GM21423 (cell line): ENCODE data around the gene CALML5.

ENCODE experiments used
- ATAC-seq: cut with Tn5 transposase; IDR thresholded peaks from one replicate; pipeline ENCODE4 v1.9.1; 2021; ENCODE audit warnings: mild to moderate bottlenecking, moderate library complexity; ENCODE audit not compliant: unreplicated experiment

CALML5 gene, protein sequence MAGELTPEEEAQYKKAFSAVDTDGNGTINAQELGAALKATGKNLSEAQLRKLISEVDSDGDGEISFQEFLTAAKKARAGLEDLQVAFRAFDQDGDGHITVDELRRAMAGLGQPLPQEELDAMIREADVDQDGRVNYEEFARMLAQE

DNA sequence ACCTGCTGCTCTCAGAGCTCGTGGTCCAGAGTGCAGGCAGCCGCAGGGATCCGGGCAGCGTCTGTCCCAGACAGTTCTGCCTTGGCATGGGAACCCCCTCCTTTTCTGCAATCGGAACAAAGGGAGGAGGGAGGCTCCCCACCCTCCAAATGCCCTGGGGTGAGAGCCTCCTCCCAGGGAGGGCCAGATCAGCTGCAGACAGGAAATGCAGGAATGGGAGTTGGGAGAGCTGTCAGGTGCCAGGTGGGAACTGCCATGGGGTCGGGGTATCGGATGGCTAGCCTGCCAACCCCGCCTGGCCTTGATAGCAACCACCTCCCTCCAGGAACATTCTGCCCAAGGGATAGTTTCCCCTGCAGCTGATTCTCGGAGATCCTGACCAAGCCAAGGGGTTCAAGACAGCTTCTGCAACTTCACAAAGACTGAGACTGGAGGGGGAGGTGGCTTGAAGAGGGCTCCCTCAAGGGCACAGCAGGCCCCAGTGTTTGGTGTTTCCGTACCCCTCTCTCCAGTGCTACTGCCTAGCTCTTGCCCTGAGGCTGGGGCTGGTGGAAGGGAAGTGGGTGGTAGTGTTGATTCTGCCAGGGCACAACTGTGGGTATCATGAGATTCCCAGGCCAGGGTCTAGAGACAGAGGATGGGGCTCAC is at the start of gene CALML5:
TSS of gene CALML5 (minus strand) at position 78 of the 648 bp plus-strand sequence. CDS start 132 bp downstream, outside the sequence.
- no peak for ATAC-seq

DNA sequence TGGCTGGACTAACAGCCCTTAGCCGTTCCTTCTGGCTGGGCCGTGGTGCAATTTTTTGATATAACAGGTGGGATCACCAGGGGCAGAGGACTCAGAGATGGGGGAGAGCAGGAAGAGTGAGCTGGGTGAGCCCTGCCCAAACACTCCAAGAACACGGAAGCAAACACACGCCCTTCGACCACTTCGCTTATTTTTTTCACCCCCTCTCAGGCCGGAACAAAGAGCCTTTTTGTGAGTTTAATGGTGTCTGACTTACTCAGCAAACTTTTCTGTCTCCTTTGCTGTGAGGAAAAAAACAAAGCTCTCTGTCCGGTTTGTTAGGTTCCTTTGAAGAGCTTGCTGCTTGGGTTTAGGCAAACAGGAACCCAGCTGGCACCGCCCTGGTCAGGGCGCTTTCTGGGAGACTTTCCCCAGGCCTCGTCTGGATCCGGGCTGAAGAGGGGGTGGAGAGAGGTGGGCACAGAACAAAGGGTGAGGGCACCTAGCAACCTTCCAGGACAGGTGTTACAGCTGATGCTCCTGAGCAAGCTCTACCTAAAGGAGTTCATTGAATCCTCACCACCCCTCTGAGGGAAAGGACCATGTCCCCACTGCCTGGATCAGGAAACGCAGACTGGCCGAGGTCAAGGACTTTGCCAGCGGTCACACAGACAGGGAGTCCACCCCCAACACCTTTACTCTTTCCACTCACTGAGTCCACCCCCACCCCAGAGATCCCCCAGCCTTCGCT is 48.7 kb upstream of the CALML5 start:
- ATAC-seq = no peak

DNA sequence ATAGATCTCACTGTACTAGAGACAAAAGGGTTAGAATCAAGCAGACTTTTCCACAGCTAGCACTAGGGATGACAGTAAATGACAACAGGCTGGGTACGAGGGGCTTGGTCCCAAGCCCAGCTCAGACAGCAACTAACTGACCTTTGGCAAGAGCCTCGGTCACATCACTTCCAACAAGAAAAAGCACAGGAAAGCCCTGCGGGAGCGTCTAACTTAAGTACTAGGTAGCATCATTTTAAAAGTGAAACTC is 48.2 kb upstream of the CALML5 start:
- ATAC-seq = no peak

DNA sequence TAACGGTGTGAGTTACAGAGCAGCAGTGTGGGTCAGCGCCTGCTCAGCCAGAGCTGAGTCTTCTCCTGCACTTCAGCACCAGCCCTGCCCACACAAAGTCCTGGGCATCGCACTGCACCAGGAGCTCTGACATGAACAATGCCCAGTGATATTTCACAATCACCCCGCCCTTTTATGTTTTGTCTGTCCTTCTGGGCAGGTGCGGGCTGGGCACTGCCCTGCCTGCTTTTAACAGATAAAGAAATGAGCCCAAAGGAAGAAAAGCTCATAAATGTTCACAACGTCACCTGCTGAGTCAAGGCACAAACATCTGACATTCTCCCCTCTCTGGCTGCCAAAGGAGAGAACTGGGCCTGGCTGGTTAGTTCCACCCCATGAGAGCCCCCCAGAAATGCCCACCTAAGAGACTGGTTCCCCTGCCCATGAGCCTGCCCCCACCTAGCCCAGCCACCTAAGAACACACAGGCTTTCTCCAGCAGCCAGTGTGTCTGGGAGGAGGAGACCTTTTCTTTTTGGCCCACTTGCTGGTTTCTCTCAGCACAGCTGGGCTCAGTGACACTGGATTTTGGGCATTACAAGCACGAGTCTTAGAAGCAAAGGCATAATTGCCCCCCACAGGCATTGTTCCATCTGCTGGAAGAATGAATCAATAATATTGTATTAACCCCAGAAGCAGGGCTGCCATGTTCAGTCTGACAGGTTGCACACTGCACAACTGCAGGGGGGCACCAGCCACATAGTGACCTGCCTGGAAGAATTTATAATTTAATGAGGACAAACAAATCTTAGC is 47.7 kb upstream of the CALML5 start:
- ATAC-seq = no peak

DNA sequence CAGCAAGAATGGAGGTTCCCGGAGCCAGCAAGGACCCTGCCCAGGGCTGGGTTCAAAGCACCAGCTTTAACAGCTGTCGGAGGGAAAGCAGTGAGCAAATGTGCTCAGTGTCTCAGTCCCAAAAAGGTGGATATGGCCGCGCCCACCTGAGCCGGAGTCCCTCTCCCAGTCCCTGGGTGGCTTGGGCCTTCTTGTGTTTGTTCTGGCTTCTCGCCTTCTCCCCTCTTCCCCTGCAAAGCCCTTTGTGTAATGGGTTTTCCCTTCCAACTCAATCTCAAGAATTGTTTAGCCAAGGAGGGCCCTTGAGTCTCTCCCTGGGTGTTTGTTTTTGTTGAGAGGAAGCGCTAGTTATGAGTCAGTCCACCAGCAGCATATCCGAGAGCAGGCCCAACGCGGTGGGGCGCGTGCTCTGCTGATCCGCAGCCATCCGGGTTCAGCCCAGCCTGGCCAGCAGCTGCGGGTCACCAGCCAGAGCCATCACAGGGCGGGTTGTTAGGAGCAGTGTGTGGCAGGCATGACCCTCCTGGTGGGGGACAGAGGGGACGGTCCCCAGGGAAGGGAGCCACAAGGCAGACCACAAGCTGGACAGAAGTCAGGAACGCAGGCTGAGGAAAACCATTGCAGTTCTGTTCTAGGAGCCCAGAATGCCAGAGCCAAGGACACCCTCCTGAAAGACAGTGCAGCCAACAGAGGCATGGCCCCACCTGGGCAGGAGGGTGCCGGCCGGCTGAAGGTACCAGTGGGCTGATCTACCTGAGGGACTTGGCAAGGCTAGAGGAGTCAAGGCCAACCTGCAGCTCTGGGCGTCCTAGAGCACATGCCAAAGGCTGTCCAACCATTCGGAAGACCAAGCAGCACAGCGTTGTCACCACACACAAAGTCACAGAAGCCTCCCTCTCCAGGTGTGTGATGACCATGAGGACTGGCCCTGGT is 46.7 kb upstream of the CALML5 start:
- no peak for ATAC-seq

DNA sequence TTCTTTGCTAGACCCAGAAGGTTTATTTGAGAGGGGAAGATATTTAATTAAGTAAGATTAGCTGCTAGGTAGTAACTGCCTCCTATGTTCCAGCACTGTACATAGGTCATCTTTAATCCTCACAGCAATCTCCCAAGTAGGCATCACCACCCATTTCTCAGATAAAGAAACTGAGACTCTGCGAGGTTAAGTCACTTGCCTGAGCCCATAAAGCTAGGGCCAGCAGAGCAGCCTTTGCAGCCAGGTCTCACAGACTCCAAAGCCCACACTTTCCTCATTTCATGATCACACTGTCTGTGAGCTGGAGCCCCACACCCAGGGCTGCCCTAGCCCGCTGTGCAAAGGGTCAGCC is 46.0 kb upstream of the CALML5 start:
- ATAC-seq = no peak

DNA sequence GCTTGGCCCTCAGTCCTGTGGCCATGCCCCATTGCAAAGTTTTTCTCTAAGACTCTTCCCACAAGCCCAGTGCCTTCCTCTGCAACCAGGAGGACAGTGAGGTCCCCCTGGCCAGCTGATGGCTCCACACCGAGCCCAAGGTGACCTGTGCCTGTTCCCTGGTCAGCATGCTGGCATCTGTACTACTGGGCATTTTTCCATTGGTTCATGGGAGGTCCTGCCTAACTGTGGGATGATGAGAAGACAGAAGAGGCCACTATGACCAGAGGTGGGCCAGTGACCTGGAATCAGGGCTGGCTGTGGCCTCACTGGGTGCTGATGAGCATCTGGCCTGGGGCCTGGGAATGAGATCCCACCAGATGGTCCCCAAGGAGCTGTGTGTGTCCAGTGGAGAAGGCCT is 45.6 kb upstream of the CALML5 start:
- ATAC-seq = no peak

DNA sequence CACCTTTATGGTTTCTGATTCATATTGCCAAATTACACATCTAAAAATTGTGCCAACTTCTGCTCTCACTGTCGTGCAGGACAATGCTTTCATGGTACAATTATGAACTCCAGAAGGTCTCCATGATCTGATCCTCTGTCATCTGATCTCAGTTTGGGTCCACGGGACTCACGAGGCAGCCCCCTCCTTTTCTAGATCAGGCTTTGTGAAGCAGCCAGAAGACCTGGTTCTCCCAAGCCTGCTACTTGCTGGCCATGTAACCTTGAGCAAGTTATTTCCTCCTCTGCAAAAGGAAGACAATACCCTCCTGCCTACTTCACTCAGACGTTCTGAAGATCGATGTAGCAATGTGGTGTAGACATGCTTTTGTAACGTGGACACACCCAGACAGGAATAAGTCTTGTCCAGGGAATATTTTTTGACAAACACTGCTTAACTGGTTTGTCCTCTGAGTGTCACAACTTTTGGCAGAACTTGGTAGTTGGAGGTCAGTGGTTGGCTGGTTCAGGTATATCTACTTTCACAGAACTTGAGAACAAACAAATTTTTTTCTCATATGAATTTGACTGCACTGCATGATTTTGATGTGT is 44.9 kb upstream of the CALML5 start:
- ATAC-seq = no peak

DNA sequence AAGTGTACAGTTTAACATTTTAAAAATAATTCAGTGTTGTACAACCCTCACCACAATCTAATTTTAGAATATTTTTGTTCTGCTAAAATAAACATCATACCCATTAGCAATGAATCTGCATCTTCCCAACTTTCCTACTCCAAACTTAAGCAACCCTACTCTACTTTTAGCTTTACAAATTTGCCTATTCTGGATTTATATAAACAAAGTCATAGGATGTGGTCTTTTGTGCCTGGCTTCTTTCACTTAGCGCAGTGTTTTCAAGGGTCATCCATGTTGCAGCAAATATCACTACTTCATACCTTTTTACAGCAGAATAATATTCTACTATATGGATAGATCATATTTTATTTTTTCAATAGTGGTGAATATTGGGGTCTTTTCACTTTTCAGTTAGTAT is 44.3 kb upstream of the CALML5 start:
- no peak for ATAC-seq

DNA sequence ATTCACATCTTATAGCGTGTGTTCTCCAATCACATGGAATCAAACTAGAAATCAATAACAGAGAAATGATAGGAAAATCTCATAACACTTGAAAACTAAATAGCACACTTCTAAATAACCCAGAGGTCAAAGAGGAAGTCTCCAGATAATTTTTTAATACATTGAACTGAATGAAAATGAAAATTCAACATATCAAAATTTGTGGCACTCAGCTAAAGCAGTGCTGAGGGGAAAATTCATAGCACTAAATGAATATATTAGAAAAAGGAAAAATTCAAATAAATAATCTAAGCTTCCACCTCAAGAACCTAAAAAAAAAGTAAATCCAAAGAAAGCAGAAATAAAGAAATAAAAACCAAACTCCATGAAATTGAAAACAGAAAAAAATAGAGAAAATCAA is 42.7 kb upstream of the CALML5 start:
- ATAC-seq = no peak

DNA sequence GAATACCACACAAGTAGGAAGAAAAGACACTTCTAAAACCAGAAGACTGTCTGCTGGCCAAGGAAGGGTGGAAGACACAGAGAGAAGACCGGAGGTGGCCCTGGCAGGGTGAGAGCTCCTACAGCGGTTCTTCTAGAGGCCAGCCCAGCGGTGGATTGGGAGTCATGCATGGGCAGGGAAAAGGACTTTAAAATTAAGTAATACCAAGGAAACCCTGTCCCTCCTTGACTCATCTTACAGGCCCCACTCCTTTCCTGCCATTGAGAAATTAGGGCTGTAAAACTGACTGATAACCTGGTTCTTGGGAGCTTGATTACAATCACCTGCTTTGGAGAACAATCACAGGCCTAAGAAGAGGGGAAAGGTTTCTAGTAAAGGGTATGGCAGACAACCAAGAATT is 41.5 kb upstream of the CALML5 start:
- no peak for ATAC-seq

DNA sequence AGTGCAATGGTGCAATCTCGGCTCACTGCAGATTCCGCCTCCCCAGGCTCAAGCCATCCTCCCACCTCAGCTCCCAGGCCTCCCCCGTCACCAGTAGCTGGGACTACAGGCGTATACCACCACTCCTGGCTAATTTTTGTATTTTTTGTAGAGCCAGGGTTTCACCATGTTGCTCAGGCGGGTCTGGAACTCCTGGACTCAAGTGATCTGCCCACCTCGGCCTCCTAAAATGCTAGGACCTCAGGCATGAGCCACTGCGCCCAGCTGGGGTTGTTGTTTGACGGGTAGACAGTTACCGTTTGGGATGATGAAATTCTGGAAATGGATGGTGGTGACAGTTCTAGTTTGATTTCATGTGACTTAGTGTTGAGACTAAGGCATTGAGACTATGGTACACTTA is 40.7 kb upstream of the CALML5 start:
- ATAC-seq = no peak

DNA sequence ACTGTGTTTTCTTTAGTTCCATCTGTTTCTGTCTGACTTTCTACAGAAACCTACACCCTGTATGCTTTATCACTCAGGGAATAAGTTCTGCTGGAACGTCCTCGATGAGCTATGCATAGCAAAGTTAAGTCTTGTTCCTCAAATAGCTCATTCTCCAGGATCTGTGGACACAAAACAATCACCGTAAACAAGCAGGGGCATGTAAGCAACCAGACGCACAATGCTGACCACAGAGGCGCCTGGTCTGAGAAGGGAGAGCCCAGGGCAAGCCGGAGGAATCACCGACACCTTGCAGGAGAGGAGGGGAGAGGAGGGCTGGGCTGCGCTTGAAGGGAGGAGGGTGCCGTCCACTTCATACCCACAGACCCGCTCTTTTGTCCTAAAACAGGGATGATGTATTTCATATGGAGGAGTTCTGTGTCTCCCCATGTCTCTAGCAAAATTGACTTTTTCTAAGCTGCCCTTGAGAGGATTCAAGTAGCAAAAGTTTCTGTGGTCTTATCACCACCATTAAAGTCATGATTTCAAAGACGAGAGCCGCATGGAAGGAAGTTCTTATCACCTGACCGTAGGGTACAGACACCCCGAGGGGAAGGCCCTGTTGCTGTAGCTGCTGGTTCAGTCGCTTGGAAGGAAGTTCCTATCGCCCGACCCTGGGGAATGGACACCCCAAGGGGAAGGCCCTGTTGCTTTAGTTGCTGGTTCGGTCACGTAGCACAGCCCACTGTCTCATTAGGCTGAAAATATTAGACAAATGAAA is 39.7 kb upstream of the CALML5 start:
- ATAC-seq = no peak

DNA sequence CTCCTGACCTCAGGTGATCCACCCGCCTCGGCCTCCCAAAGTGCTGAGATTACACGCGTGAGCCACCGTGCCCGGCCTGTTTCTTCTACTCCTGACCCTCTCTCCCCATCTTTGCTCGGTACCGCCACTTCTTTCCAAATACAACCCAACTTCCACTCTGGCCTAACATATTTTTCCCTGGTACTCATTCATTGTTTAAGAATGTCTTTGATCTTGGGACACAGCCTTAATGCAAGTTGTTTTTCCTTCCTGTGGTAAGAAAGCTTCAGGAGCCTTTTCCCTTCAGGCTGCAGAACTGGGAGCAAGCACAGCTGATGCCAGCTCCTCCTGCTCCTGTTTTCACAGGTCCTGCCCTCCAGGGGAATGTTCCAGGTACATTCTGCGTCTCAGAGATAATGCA is 39.1 kb upstream of the CALML5 start:
- no peak for ATAC-seq

DNA sequence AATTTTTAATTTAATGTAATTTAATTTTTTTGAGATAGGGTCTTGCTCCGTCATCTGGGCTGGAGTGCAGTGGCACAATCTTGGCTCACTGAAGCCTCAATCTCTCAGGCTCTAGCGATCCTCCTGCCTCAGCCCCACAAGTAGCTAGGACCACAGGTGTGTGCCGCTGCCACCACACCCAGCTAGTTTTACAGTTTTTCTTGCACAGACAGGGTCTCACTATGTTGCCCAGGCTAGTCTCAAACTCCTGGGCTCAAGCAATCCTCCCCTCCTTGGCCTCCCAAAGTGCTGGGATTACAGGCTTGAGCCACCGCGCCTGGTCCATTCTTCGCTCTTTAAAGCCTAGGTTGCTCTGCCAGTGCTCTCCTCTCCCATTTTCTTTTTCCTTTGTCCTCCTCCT is 38.3 kb upstream of the CALML5 start:
- ATAC-seq = no peak

DNA sequence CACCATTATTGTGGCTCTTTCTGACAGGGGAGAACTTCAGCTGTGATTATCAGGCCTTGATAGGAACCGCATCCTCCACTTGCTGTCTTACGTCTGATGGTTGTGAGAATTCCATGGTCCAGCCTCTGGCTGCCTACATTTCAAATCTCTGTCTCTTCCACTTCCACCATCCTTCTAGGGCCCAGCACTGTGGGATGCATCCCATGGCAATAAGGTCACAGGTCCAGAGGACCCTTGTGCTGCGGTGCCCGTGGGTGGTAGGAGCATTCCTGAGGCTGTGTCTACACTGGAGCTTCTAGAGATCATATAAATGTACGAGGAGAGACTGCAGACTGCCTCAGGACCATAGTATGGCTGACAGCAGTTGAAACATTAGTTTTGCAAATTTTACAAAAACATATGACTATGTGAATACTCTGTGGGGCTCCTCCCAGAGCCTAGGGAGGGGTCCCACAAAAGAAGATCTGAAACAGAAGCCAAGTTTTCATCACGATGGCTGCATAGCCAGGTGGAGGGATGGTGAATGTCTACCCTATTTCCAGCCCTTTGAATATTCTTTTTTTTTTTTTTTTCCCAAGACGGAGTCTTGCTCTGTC is 37.2 kb upstream of the CALML5 start:
- ATAC-seq = no peak

DNA sequence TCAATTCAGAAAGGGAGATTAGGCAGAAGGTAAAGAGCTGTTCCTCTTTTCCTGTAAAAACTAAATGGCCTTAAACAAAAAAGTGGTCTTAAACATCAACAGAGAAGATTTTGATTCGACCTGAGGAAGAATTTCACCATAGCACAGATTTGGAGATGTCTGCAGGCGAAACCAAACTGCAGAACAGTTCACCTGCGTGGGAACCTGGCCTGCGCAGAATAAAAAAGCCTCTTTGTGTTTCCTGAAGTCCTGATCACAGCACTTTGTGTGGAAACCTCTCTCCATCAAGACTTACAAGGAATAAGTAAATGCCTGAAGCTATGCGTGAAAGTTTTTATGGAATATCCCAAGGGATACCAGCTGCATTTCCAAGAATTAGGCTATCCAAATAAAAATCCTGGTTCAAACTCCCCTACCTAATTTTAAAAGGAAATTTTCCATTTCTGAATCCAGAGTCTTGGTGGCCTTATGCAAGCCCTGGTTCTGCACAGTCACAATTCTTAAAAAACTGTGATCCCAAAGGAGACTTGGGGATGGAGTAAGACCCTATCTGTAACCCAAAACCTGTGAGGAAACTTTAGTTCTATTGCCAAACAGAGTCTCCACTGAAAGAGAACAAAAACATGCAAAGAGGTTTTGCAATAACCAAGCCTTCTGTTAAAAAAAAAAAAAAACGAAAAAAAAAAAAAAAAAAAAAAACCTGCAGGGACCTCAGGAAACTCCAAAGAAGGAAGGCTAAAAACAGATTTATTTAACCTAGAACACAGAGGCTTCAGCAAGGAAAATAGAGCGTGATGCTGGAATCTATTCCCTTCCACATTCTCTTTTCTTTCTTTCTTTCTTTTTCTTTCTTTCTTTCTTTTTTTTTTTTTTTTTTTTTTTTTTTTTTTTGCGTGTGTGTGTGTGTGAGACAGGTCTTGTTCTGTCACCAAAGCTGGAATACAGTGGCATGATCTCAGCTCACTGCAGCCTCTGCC is 35.8 kb upstream of the CALML5 start:
- no peak for ATAC-seq
